ENCODE data around the gene NAALADL2. TPM values are rescaled to one million over a fixed set of nuclear protein-coding genes. Genes with fewer than 3 reads are reported as not detected.
"Not testable (repeated sequence)": the region's sequence is repeated elsewhere in the genome, so short reads cannot be mapped to it uniquely, and the experiment has no call there.

NAALADL2 gene
- total RNA-seq, 1 donor, result 23.5 TPM

GRCh38 chr3:175077216-175077615 is 218.1 kb downstream of the NAALADL2 start:
- no peak overlapping the region for H3K27ac ChIP-seq (ENCODE audit: low read depth, low read length)
- H3K4me1 ChIP-seq (ENCODE audit: insufficient read depth, low read length), result peaks cover 2% of the 10 kb centered on the region
- TF ChIP-seq CTCF (IDR thresholded peaks at IDR 0.05; ENCODE audit: extremely low read depth, low read depth, low read length), result no peak
- no peaks in the 10 kb centered on the region for H4K20me1 ChIP-seq (ENCODE audit: insufficient read depth, low read length)
- H2AFZ ChIP-seq (ENCODE audit: low read length), result no peak overlapping the region
- H3K4me3 ChIP-seq (ENCODE audit: insufficient read depth, low read length), result no peak overlapping the region
- no peaks in the 10 kb centered on the region for H3K27me3 ChIP-seq (ENCODE audit: insufficient read depth, low read length)
- no peak for DNase-seq (ENCODE audit: insufficient read length, low spot score, missing footprints)
- H3K36me3 ChIP-seq (ENCODE audit: insufficient read depth, low read length), result no peaks in the 10 kb centered on the region
- H3K4me2 ChIP-seq (ENCODE audit: insufficient read depth, low read length), result no peak overlapping the region
- H3K9me3 ChIP-seq (ENCODE audit: low read depth, low read length), result no peaks in the 10 kb centered on the region
- no peaks in the 10 kb centered on the region for H3K79me2 ChIP-seq (ENCODE audit: insufficient read depth, low read length)

GRCh38 chr3:175082631-175083030 is 223.5 kb downstream of the NAALADL2 start:
- H3K27ac ChIP-seq (ENCODE audit: low read depth, low read length), result no peak overlapping the region
- no peaks in the 10 kb centered on the region for H3K36me3 ChIP-seq (ENCODE audit: insufficient read depth, low read length)
- DNase-seq (ENCODE audit: insufficient read length, low spot score, missing footprints), result peak; percentile 15
- no peak overlapping the region for H2AFZ ChIP-seq (ENCODE audit: low read length)
- H3K4me2 ChIP-seq (ENCODE audit: insufficient read depth, low read length), result no peak overlapping the region
- H3K9me3 ChIP-seq (ENCODE audit: low read depth, low read length), result no peaks in the 10 kb centered on the region
- no peak overlapping the region for H3K4me3 ChIP-seq (ENCODE audit: insufficient read depth, low read length)
- no peaks in the 10 kb centered on the region for H4K20me1 ChIP-seq (ENCODE audit: insufficient read depth, low read length)
- no peaks in the 10 kb centered on the region for H3K79me2 ChIP-seq (ENCODE audit: insufficient read depth, low read length)
- no peaks in the 10 kb centered on the region for H3K4me1 ChIP-seq (ENCODE audit: insufficient read depth, low read length)
- TF ChIP-seq CTCF (IDR thresholded peaks at IDR 0.05; ENCODE audit: extremely low read depth, low read depth, low read length), result no peak
- H3K27me3 ChIP-seq (ENCODE audit: insufficient read depth, low read length), result no peaks in the 10 kb centered on the region

GRCh38 chr3:175087128-175087527 is 228.0 kb downstream of the NAALADL2 start:
- H3K27ac ChIP-seq (ENCODE audit: low read depth, low read length); H4K20me1 ChIP-seq (ENCODE audit: insufficient read depth, low read length); H3K4me3 ChIP-seq (ENCODE audit: insufficient read depth, low read length): not testable (repeated sequence)

GRCh38 chr3:175088766-175089380 is 229.7 kb downstream of the NAALADL2 start:
- no peaks in the 10 kb centered on the region for H3K79me2 ChIP-seq (ENCODE audit: insufficient read depth, low read length)
- H4K20me1 ChIP-seq (ENCODE audit: insufficient read depth, low read length), result no peaks in the 10 kb centered on the region
- H3K27me3 ChIP-seq (ENCODE audit: insufficient read depth, low read length), result no peaks in the 10 kb centered on the region
- no peak overlapping the region for H2AFZ ChIP-seq (ENCODE audit: low read length)
- no peak overlapping the region for H3K4me2 ChIP-seq (ENCODE audit: insufficient read depth, low read length)
- TF ChIP-seq CTCF (IDR thresholded peaks at IDR 0.05; ENCODE audit: extremely low read depth, low read depth, low read length), result no peak
- H3K36me3 ChIP-seq (ENCODE audit: insufficient read depth, low read length), result no peaks in the 10 kb centered on the region
- DNase-seq (ENCODE audit: insufficient read length, low spot score, missing footprints), result no peak
- no peak overlapping the region for H3K4me3 ChIP-seq (ENCODE audit: insufficient read depth, low read length)
- H3K27ac ChIP-seq (ENCODE audit: low read depth, low read length), result no peak overlapping the region
- no peaks in the 10 kb centered on the region for H3K4me1 ChIP-seq (ENCODE audit: insufficient read depth, low read length)
- H3K9me3 ChIP-seq (ENCODE audit: low read depth, low read length), result no peaks in the 10 kb centered on the region

More at GRCh38 chr3:175087128-175087527, 228.0 kb downstream of the NAALADL2 start:
- not testable (repeated sequence) for H3K4me2 ChIP-seq (ENCODE audit: insufficient read depth, low read length); H3K36me3 ChIP-seq (ENCODE audit: insufficient read depth, low read length); H3K27me3 ChIP-seq (ENCODE audit: insufficient read depth, low read length); H2AFZ ChIP-seq (ENCODE audit: low read length); H3K9me3 ChIP-seq (ENCODE audit: low read depth, low read length); DNase-seq (ENCODE audit: insufficient read length, low spot score, missing footprints); H3K79me2 ChIP-seq (ENCODE audit: insufficient read depth, low read length); H3K4me1 ChIP-seq (ENCODE audit: insufficient read depth, low read length)

Measured in osteoblast (primary cell).